GM12865 (cell line): Measurements from ENCODE around the gene ADPRM.

ENCODE experiments used
- DNase-seq: peaks from one replicate; pipeline ENCODE4 v3.0.0; 2010; ENCODE audit warnings: low read depth
- H3K4me3 ChIP-seq: 2 replicates; pipeline ENCODE4 v1.5.1; 2011; ENCODE audit warnings: mild to moderate bottlenecking, low read depth, low read length, control low read depth
- TF ChIP-seq, protein P1 (sequence below): IDR thresholded peaks from 2 replicates; pipeline ENCODE4 v1.5.1; 2011; ENCODE audit warnings: low read length, control low read depth, low read depth, inconsistent platforms; ENCODE audit not compliant: insufficient read depth; ENCODE audit errors: missing control alignments

ADPRM gene

DNA sequence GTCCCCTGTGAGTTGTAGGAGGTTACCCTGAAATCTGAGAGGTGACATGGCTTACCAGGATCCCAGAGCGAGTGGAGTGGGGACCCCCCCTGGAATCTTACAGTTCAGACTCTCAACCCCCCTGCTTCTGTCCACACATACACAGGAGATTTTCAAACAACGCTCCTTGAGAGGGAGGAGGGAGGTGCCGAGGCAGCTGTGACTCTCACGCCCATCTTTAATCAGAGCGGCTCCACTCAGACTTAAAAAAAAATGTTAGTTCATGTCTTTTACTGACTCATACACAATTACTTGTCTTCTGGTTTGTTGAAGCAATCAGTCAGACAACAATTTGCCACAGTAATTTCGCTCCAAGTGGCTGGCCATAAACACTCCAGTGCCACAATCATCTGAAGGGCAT, 47.8 kb downstream of the ADPRM start:
- TF ChIP-seq, protein P1, sequence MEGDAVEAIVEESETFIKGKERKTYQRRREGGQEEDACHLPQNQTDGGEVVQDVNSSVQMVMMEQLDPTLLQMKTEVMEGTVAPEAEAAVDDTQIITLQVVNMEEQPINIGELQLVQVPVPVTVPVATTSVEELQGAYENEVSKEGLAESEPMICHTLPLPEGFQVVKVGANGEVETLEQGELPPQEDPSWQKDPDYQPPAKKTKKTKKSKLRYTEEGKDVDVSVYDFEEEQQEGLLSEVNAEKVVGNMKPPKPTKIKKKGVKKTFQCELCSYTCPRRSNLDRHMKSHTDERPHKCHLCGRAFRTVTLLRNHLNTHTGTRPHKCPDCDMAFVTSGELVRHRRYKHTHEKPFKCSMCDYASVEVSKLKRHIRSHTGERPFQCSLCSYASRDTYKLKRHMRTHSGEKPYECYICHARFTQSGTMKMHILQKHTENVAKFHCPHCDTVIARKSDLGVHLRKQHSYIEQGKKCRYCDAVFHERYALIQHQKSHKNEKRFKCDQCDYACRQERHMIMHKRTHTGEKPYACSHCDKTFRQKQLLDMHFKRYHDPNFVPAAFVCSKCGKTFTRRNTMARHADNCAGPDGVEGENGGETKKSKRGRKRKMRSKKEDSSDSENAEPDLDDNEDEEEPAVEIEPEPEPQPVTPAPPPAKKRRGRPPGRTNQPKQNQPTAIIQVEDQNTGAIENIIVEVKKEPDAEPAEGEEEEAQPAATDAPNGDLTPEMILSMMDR, result no peak
- DNase-seq, result no peak
- no peak overlapping the region for H3K4me3 ChIP-seq

DNA sequence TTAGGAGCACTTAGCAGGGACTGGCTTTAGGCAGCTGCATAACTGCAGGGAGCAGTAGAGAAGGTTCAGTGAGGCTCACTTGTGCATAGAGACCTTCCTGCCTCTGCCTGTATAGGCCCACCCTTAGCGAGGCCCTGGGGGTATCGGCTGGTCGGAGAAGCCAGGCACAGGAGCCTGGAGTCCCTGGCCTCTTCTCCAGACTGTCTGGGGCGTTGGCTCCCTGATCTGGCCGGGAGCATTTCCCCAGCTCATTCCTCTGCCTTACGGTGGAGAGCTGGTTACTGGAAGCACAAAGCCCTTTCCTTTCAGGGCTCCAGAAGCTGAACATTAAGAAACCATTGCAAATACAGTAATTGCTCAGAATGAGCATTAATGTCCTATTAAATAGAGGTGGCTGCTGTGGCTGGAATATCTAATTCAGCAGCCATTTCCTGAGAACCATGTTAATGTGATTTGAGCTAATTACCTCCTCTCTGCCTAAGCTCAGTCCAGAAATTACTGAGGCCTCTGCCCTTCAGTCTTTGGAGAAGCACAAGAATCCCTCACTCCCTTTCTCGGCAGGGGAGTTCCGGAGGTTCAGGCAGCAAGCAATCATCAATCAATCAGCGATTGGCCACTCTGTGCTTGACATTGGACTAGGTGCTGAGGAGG, 51.3 kb downstream of the ADPRM start:
- no peak for DNase-seq
- H3K4me3 ChIP-seq, result no peak overlapping the region
- TF ChIP-seq, protein P1, result no peak

DNA sequence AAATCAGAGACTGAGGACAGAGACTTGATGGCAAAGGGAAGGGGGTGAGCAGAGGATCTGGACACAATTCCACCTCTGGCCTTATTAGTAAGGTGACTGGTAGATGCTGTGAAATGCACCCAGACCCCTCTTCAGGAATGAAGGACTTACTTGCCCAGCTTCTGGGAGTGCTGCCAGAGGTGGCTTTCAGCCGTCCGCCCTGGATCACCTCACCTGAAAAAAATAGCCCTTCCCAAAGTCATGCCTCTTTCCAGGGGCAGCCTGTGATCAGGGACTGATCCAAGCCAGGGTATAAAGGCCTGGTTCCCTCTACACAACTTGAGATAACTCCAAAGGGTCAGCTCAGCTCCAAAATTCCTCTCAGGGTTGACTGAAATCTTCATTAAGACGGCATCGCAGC, 52.8 kb downstream of the ADPRM start:
- no peak overlapping the region for H3K4me3 ChIP-seq
- TF ChIP-seq, protein P1, result no peak
- DNase-seq, result no peak

DNA sequence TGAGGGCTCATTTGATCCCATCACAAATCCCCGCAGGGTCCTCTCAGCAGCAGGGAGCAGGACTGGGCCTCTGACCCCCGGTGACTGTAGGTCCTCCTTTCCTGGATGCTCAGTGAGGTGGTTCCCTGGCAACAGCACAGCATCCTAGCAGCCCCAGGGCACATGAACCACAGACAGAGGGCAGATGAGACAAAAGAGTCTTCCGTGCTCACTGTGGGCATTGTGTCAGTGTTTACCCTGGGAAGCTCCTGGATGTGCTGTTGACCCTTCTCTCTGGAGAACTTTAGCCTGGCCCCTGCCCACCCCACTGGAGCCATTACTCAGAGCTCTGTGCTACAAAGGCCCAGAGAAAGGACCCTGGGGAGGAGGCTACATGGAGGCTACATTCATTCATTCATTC, 54.2 kb downstream of the ADPRM start:
- H3K4me3 ChIP-seq, result no peak overlapping the region
- TF ChIP-seq, protein P1, result no peak
- no peak for DNase-seq

- no peak for DNase-seq
- H3K4me3 ChIP-seq, result no peak overlapping the region
- TF ChIP-seq, protein P1, result no peak
These were observed 55.3 kb downstream of the ADPRM start for GRCh38 chr17:10752696-10753095.

DNA sequence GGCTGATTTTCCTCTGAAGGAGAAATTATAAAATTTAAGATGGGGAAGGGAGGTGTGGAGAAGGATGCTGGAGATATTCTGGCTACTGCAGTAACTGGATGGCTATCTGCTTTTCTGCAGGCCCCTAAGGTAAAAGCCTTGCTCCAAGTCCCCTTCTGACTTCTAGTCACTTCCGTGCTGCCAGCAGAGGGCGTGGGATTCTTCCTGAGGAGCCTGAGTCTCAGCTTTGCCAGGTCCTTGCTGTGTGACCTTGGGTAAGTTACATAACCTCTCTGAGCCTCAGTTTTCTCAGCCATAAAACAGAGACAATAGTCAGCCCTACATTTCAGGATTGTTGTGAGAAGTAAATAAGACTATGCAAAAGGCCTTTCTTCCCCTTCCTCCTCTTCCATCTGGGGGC, 56.7 kb downstream of the ADPRM start:
- TF ChIP-seq, protein P1, result peak; percentile 36
- H3K4me3 ChIP-seq, result no peak overlapping the region
- peak; percentile 55 for DNase-seq
